Measurements from ENCODE around the gene PIGH.

PIGH gene

DNA sequence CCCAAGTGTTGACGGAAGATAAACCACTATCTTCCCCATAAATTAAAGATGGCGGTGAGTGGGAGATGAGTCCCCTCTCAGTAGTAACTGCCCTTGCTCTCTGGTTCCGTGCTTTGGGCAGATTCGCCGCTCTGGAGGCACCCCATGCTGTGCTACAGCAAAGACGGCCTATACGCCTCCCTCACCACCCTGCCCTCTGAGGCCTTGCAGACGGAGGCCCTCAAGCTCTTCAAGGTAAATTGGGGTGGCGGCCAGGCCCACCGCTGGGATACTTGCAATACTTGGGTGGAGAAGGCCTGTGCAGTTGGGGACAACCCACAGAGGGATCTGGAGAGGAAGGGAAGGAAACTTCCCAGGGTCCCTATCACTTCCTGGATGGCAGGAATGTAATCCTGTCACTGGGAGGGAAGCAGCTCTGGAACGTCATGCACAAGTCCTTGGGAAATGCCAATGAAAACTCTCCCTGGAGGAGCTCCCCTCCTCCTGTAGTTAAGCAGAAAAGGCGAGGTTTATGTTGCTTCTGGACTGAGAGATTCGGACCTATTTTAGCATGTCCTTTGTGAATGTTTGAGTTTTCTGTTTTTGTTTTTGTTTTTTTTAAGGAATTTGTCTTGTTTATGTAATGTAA lies 22.8 kb downstream of the PIGH start:
- CTCF ChIA-PET: interaction anchor here (0.6 to 2.0 kb wide), 3 partner anchors 120 to 150 kb away, joined by 3 to 9 read pairs (median 3); no protein-coding TSS in a partner anchor
- H3K27ac ChIP-seq: no peak overlapping the region
- no peak for TF ChIP-seq CTCF (conservative IDR thresholded peaks at IDR 0.05; ENCODE audit: low read depth)
- DNase-seq (ENCODE audit: low spot score): no peak
- POLR2A ChIA-PET (ENCODE audit: low non-redundant PET): no interaction called here

- no peak for TF ChIP-seq CTCF (conservative IDR thresholded peaks at IDR 0.05; ENCODE audit: low read depth)
- POLR2A ChIA-PET (ENCODE audit: low non-redundant PET): no interaction called here
Observed at GRCh38 chr14:67576216-67576955, 23.7 kb downstream of the PIGH start.

DNA sequence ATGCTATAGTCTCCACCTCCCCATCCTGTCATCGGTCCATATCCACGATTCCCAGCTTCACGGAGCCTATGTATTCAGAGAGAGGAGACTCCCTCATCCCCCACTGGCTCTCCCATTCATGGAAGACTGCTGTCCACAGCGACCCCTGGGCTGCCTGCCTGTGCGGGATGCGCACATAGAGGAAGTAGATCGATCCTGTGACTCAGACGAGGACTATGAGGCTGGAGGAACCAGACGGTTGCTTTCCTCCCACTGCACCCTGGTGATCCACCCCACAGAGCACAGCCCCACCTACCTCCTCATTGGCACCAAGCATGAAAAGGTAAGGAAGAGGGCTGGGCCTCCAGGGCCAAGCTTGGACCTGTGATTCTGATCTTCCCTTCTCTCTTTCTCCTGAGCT lies 24.4 kb downstream of the PIGH start:
- DNase-seq (ENCODE audit: low spot score): no peak
- CTCF ChIA-PET: interaction anchor here (0.9 to 1.4 kb wide), 3 partner anchors 49 to 151 kb away, joined by 3 to 4 read pairs (median 4); no protein-coding TSS in a partner anchor
- H3K27ac ChIP-seq: no peak overlapping the region
- POLR2A ChIA-PET (ENCODE audit: low non-redundant PET): no interaction called here
- TF ChIP-seq CTCF (conservative IDR thresholded peaks at IDR 0.05; ENCODE audit: low read depth): no peak

More at GRCh38 chr14:67576216-67576955, 23.7 kb downstream of the PIGH start:
- no peak overlapping the region for H3K27ac ChIP-seq
- no peak for DNase-seq (ENCODE audit: low spot score)
- CTCF ChIA-PET: interaction anchor here (0.8 to 1.2 kb wide), 3 partner anchors 111 to 151 kb away, joined by 3 to 5 read pairs (median 4); no protein-coding TSS in a partner anchor

- ChIA-PET CTCF (interaction anchor here (1.4 kb wide), 1 partner anchor 48 kb away, joined by 4 read pairs; no protein-coding TSS in a partner anchor), POLR2A (ENCODE audit: low non-redundant PET) (no interaction called here)
- TF ChIP-seq CTCF (conservative IDR thresholded peaks at IDR 0.05; ENCODE audit: low read depth): no peak
Observed at GRCh38 chr14:67574806-67575205, 25.3 kb downstream of the PIGH start.

GRCh38 chr14:67574156-67574555 lies 25.9 kb downstream of the PIGH start:
- no peak for TF ChIP-seq CTCF (conservative IDR thresholded peaks at IDR 0.05; ENCODE audit: low read depth)
- ChIA-PET CTCF (no interaction called here), POLR2A (ENCODE audit: low non-redundant PET) (no interaction called here)
- no peak overlapping the region for H3K27ac ChIP-seq
- no peak for DNase-seq (ENCODE audit: low spot score)

More at GRCh38 chr14:67574806-67575205, 25.3 kb downstream of the PIGH start:
- H3K27ac ChIP-seq: no peak overlapping the region
- no peak for DNase-seq (ENCODE audit: low spot score)

- no peak overlapping the region for H3K27ac ChIP-seq
- ChIA-PET CTCF (interaction anchor here (0.6 to 4.5 kb wide), 2 partner anchors 10 to 47 kb away, joined by 5 to 84 read pairs; no protein-coding TSS in a partner anchor), POLR2A (ENCODE audit: low non-redundant PET) (no interaction called here)
- DNase-seq (ENCODE audit: low spot score): no peak
- no peak for TF ChIP-seq CTCF (conservative IDR thresholded peaks at IDR 0.05; ENCODE audit: low read depth)
Observed at GRCh38 chr14:67573228-67574010, 26.6 kb downstream of the PIGH start.

Measured in RWPE1 (cell line).